Endothelial cell (in vitro differentiated cells): Measurements from ENCODE around the gene DMAC2L. TPM values are rescaled to one million over a fixed set of nuclear protein-coding genes. Genes with fewer than 3 reads are reported as not detected.

Experiments
- DNase-seq: peaks from one replicate; pipeline ENCODE4 v3.0.0; 2021; ENCODE audit warnings: low spot score
- H3K27ac Mint-ChIP-seq: one replicate; pipeline ENCODE4 v1.8.0; 2021; ENCODE audit warnings: mixed read lengths, inconsistent platforms; ENCODE audit not compliant: unreplicated experiment
- H3K27me3 Mint-ChIP-seq: one replicate; pipeline ENCODE4 v1.8.0; 2021; ENCODE audit warnings: mild to moderate bottlenecking, moderate library complexity, mixed read lengths, inconsistent platforms; ENCODE audit not compliant: unreplicated experiment
- H3K36me3 Mint-ChIP-seq: one replicate; pipeline ENCODE4 v1.8.0; 2021; ENCODE audit warnings: mild to moderate bottlenecking, low read depth, mixed read lengths, inconsistent platforms; ENCODE audit not compliant: unreplicated experiment
- H3K4me1 Mint-ChIP-seq: one replicate; pipeline ENCODE4 v1.8.0; 2021; ENCODE audit warnings: mild to moderate bottlenecking, mixed read lengths, inconsistent platforms; ENCODE audit not compliant: unreplicated experiment
- H3K4me3 Mint-ChIP-seq: one replicate; pipeline ENCODE4 v1.8.0; 2021; ENCODE audit warnings: mild to moderate bottlenecking, mixed read lengths, inconsistent platforms; ENCODE audit not compliant: unreplicated experiment
- H3K9me3 Mint-ChIP-seq: one replicate; pipeline ENCODE4 v1.8.0; 2021; ENCODE audit warnings: mixed read lengths, inconsistent platforms; ENCODE audit not compliant: unreplicated experiment
- CTCF ChIP-seq: fragments of 200-600 bp; sonication (generic); IDR thresholded peaks from one replicate; pipeline ENCODE4 v1.5.0; 2021; ENCODE audit warnings: antibody characterized with exemption; ENCODE audit not compliant: unreplicated experiment
- long read RNA-seq: library from polyadenylated mRNA; unstranded; transcript quantifications from one replicate; pipeline ENCODE4 v2.0.0, GENCODE V29; 2020; ENCODE audit not compliant: unreplicated experiment
- total RNA-seq: library from RNA; stranded (reverse); fragmentation: NEBNext Ultra II Directional; extraction: Animal tissue kit (Norgen Biotek cat#: 25700); gene quantifications from one replicate; pipeline ENCODE4 v1.2.1, GENCODE V29; 2021; ENCODE audit not compliant: unreplicated experiment

Gene DMAC2L, protein sequence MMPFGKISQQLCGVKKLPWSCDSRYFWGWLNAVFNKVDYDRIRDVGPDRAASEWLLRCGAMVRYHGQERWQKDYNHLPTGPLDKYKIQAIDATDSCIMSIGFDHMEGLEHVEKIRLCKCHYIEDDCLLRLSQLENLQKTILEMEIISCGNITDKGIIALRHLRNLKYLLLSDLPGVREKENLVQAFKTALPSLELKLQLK
- 14.1 TPM for total RNA-seq
- long read RNA-seq, partial matches to known transcripts, result 0 of 4 reads
- long read RNA-seq, other reads (novel, unspliced or antisense), result 2 of 4 reads

DNA sequence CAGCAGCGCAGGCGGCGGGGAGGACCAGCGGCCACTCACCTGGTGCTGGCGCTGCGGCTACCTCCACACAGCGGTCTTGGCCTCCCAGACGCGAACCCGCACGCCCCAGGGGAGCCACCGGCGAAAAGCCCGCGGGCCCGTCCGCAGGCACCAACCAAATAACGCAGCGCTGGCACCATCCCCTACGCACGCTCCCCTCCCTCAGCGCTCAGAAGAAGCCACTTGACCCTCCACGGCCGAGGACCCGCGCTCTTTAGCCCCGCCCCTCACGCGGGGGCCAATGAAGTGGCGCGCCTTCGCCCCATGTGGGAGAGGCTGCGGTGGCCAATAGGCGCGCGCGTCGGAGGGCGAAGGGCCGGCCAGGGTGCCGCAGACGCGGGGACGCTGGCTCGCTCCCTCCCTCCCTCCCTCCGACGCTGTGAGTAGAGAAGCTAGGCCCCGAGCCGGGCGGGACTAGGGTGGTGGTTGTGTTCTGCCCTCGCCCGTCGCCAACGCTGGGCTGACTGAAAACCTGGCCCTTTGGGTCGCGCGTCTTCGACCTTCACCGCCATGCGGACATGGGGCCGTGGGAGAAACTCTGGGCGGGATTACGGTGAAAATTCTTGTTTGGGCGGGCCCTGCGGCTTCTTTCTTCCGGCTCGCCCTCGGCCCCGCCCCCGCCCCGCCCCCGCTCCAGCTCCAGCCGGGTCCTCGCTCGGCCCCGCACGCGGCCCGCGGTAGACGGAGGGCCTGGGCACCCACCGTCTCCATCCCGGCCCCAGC, at the start of gene DMAC2L, which contains the start of gene L2HGDH:
Gene DMAC2L (plus strand): TSS at position 353 of the 762 bp plus-strand sequence. CDS start 9,164 bp downstream, outside the sequence.
Gene L2HGDH (minus strand): TSS at position 258 of the 762 bp plus-strand sequence. CDS start 79 bp downstream, at position 179.
- H3K36me3 Mint-ChIP-seq, result peaks cover 9% of the 10 kb centered on the region
- no peaks in the 10 kb centered on the region for H3K9me3 Mint-ChIP-seq
- H3K27me3 Mint-ChIP-seq, result peaks cover 8% of the 10 kb centered on the region
- peak within 1 kb of the TSS; percentile 93 for H3K4me3 Mint-ChIP-seq
- peak within 1 kb of the TSS; percentile 93 for H3K27ac Mint-ChIP-seq
- H3K4me1 Mint-ChIP-seq, result peaks cover 17% of the 10 kb centered on the region
- peak; percentile 93 for DNase-seq
- peak; percentile 26 for TF ChIP-seq CTCF

GRCh38 chr14:50262865-50263264, 49.3 kb upstream of the DMAC2L start:
- Mint-ChIP-seq H3K4me3 (no peak overlapping the region), H3K36me3 (no peaks in the 10 kb centered on the region), H3K4me1 (no peaks in the 10 kb centered on the region), H3K27ac (no peak overlapping the region), H3K27me3 (peaks cover 2% of the 10 kb centered on the region), H3K9me3 (no peaks in the 10 kb centered on the region)
- no peak for TF ChIP-seq CTCF
- DNase-seq, result no peak

DNA sequence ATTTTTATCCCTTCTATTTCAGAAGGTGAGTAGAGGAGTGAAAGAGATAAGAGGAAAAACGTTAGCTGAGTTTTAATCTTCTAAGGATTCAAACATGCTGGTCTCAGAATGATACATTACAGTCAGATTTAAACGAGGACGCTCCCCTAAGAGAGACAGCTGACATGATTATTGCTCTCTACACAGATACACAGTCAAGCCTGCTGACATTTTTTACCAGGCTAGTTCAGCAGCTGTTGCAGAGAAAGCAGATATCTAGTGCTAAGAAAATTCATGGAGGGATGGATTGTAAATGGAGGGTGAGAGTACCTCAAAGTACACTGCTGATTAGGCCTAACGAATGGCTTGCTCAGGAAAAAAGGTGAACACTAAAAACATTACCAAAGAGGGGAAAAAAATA, 48.8 kb upstream of the DMAC2L start:
- Mint-ChIP-seq H3K36me3 (no peaks in the 10 kb centered on the region), H3K4me3 (no peak overlapping the region), H3K4me1 (no peaks in the 10 kb centered on the region), H3K9me3 (no peaks in the 10 kb centered on the region), H3K27me3 (peaks cover 2% of the 10 kb centered on the region), H3K27ac (no peak overlapping the region)
- no peak for TF ChIP-seq CTCF
- no peak for DNase-seq

DNA sequence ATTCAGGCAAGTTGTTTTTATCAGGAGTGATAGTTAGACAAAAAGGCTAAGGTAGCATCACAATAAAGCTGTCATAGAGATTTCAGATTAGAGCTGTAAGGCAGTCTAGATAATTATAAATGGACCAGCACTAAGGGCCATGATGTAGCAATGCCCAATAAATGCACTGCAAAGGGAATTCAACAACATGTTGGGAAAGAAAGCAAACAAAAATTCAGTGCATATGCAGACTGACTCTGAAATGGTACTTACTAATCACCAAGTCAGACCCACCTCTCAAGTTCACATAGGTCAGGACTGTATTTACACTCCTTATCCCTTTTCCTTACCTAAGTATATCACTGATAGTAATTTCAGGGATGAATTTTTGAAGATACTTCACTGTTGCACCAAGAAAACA, 47.1 kb upstream of the DMAC2L start:
- DNase-seq, result no peak
- H3K4me1 Mint-ChIP-seq, result no peaks in the 10 kb centered on the region
- no peaks in the 10 kb centered on the region for H3K9me3 Mint-ChIP-seq
- no peak overlapping the region for H3K27ac Mint-ChIP-seq
- TF ChIP-seq CTCF, result no peak
- H3K4me3 Mint-ChIP-seq, result no peak overlapping the region
- H3K36me3 Mint-ChIP-seq, result no peaks in the 10 kb centered on the region
- H3K27me3 Mint-ChIP-seq, result no peaks in the 10 kb centered on the region

DNA sequence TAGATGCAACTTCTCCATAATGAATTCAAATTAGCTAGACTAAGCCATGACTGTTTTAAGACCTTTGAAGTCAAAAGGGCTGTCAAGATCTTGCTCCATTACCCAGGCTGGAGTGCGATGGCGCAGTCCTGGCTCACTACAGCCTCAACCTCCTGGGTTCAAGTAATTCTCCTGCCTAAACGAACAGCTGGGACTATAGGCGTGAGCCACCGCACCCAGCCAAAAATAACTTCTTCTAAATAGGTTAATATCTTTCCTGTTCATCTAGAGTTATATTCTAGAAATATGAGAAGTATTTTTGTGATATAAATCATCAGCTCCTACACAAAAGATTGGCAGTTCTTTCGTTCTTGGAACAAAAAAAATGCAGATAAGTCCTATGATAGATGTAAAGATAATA, 41.2 kb upstream of the DMAC2L start:
- H3K4me1 Mint-ChIP-seq, result no peaks in the 10 kb centered on the region
- H3K27me3 Mint-ChIP-seq, result no peaks in the 10 kb centered on the region
- DNase-seq, result no peak
- no peaks in the 10 kb centered on the region for H3K36me3 Mint-ChIP-seq
- no peak for TF ChIP-seq CTCF
- no peak overlapping the region for H3K27ac Mint-ChIP-seq
- H3K9me3 Mint-ChIP-seq, result no peaks in the 10 kb centered on the region
- H3K4me3 Mint-ChIP-seq, result no peak overlapping the region
